ENCODE measurements around the gene PLCG1.

Gene PLCG1

DNA sequence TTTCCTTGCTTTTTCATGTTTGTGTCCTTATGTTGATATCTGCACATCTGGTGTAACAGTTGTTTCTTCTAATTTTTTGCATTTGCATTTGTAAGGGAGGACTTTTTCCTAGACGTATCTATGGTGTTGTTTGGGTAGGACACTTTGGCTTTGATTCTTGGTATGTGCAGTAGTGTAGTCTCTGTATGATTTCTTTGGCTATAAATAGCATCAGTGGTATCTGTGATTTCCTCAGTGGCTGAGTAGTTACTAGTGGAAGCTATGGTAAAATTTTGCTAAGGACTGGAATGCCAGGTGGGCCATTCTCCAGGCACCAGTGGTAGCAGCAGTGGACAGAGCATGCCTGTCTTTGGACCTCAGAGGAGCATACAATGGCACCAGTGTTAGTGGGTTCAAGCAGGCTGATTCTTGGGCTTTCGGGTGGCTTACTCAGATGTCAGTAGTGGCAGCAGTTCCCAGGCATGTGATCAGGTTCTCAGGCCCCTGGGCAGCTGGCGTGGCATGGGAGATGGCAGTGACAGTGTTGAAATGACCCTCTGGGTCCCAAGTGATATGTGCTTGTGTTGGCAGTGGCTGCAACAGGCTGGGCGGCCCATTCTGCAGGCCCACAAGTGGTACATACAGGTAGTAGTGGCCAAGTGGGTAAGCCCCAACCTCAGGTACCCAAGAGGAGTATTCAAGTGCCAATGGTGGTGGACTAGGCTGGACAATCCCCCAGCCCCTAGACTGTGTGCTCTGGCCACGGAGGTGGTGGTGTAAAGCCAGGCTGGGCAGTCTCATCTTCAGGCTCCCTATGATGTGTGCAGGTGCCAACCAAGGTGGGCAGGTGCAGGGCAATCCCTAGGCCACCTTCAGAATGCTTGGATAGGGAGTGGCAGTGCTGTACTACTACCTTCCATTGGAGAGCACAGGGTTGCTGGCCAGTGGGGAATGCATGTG, 54.5 kb downstream of the PLCG1 start:
- no peak overlapping the region for H3K4me3 ChIP-seq (ENCODE audit: low read length)
- no peak for DNase-seq (ENCODE audit: low read depth)
- TF ChIP-seq, protein P1, sequence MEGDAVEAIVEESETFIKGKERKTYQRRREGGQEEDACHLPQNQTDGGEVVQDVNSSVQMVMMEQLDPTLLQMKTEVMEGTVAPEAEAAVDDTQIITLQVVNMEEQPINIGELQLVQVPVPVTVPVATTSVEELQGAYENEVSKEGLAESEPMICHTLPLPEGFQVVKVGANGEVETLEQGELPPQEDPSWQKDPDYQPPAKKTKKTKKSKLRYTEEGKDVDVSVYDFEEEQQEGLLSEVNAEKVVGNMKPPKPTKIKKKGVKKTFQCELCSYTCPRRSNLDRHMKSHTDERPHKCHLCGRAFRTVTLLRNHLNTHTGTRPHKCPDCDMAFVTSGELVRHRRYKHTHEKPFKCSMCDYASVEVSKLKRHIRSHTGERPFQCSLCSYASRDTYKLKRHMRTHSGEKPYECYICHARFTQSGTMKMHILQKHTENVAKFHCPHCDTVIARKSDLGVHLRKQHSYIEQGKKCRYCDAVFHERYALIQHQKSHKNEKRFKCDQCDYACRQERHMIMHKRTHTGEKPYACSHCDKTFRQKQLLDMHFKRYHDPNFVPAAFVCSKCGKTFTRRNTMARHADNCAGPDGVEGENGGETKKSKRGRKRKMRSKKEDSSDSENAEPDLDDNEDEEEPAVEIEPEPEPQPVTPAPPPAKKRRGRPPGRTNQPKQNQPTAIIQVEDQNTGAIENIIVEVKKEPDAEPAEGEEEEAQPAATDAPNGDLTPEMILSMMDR (conservative IDR thresholded peaks at IDR 0.05; ENCODE audit: low read depth, low read length): no peak

DNA sequence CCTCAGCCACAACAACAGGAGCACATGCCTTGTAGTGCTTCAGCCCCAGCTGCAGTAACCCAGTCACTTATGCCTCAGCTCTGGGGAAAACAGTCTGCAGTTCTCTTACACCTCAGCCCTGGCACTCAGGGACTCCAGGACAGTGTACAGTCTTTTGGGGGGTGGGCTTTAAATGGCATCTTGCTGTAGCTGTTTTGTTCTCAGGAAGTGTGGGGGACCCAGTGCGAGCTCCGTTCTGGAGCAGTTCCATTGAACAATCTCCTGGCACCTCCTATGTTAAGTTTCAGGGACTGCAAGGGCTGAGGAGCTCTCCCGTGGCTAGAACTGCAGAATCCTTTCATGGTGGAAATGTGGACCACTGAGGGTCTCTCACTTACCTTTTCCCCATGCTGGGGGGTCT, 55.2 kb downstream of the PLCG1 start:
- TF ChIP-seq, protein P1 (conservative IDR thresholded peaks at IDR 0.05; ENCODE audit: low read depth, low read length): no peak
- no peak overlapping the region for H3K4me3 ChIP-seq (ENCODE audit: low read length)
- DNase-seq (ENCODE audit: low read depth): no peak

GRCh38 chr20:41196653-41197225, 59.4 kb downstream of the PLCG1 start:
- no peak for DNase-seq (ENCODE audit: low read depth)
- TF ChIP-seq, protein P1 (conservative IDR thresholded peaks at IDR 0.05; ENCODE audit: low read depth, low read length): no peak
- no peak overlapping the region for H3K4me3 ChIP-seq (ENCODE audit: low read length)

DNA sequence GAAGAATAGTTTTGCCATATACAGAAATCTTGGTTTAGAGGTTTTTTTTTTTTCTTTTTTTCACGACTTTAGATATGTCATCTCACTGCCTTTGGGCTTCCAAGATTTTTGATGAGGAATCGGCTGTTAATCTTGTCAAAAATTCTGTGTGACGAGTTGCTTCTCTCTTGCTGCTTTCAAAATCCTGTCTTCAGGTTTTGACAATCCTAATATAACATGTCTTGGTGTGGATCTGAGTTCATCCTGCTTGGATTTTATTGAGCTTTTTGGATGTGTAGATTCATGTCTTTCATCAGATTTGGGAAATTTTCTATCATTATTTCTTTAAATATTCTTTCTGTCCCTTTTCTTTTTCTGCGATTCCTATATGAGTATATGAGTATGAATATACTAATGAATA, 61.1 kb downstream of the PLCG1 start:
- H3K4me3 ChIP-seq (ENCODE audit: low read length): no peak overlapping the region
- DNase-seq (ENCODE audit: low read depth): no peak
- TF ChIP-seq, protein P1 (conservative IDR thresholded peaks at IDR 0.05; ENCODE audit: low read depth, low read length): no peak

DNA sequence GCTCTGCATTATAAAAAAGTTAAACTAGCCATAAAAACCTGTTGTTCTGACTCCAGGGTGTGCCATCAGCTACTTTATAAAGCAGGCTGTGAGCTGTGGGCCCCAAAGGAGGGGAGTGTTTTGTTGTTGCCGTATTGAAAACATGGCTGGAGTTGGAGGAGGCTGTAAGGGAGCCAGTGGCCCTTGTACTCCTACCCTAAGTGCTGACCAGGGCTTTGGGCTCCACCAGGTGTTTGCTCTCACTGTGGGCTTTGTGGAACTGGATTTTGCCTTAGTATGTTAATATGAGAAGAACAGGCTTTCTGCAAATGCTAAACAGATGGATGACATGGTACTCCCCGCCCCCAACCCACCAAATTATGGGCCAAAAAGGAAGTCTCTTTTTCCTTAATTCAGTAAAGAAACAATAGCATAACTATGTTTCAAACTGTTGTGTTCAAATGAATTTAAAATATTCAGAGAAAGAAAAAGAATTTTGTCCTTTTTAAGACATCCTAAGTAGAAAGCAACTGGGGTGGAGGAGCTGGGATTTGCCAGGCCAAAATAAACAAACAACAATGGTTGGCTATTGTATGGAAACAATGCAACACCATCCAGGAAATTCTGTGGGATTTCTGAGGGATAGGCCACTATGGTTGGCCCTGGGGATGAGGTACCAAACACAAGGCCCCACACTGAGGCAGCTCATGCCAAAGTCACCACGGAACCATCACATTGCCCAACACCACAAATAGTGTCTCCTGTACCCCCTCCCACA, 63.3 kb downstream of the PLCG1 start:
- no peak overlapping the region for H3K4me3 ChIP-seq (ENCODE audit: low read length)
- DNase-seq (ENCODE audit: low read depth): no peak
- TF ChIP-seq, protein P1 (conservative IDR thresholded peaks at IDR 0.05; ENCODE audit: low read depth, low read length): no peak

DNA sequence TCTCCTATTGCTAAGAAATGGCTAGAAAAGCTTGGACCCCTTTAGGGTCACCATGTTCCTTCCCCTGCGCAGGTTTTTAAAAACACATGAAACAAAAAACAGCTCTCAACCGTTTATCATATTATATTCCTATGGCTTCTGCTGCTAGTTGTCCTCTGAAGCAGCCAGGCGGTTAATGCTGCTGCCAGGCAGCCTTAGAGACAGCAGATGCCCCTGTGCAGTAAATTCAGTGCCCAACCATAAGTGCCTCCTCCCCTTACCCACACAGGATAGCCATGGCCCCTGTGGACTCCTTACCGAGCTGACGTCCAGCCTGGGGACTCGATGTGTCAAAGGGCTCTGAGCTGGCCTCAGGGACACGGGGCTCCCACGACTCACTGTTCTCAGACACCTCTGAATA, 64.4 kb downstream of the PLCG1 start:
- DNase-seq (ENCODE audit: low read depth): no peak
- no peak overlapping the region for H3K4me3 ChIP-seq (ENCODE audit: low read length)
- TF ChIP-seq, protein P1 (conservative IDR thresholded peaks at IDR 0.05; ENCODE audit: low read depth, low read length): no peak

Measured in retinal pigment epithelial cell (primary cell).